Activated CD4-positive, alpha-beta T cell treated with anti-CD3 and anti-CD28 coated beads for 24 hours (primary cell): ENCODE measurements around the gene COL9A2.
A peak's percentile ranks its signal among the peaks of the same experiment; 100 is the strongest.
"Not testable (repeated sequence)": the region's sequence is repeated elsewhere in the genome, so short reads cannot be mapped to it uniquely, and the experiment has no call there.

Source experiments
- DNase-seq, 2 donors: peaks; one replicate each; pipeline ENCODE4 v3.0.0-alpha.2; 2020; ENCODE audit warnings: low read depth in 2 of 2

COL9A2 gene

DNA sequence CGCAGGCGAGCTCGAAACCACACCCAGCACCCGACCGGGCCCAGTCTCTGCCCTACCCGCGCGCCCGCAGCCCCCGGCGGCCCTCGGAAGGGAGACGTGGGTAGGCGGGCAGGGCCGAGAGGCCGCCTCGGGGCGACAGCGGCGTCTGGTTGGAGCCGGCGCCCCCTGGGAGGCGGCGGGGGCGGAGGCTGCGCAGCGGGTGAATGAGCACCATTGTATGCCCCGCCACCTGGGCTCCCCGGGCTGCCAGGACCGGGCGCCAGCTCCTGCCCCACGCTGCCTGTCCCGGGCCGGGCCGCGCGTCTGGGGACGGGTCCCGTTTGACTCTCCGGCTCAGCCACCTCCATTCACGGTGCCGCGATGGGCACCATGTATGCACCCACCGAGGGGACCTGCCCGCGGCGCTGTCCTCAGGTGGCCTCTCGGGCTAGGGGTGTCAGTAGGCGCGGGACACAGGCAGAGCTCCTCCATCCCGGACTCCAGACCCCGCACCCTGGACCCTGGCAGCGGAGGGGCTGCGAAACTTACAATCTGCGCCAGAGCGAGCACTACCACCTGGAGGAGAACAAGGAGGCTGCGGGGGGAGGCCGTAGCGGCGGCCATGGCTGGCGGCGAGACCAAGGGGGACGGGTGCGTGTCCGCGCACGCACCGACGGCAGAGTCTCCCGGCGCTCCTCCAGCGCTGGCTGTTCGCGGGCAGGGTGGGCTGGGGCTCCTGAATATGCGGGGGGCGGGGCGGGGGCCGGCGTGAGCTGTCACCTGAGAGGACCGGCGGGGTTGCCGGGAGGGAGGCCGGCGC, at the start of gene COL9A2:
Gene COL9A2, minus strand, starts transcription at position 692 of the 799 bp plus-strand sequence. Its CDS starts 89 bp downstream, at position 603.
- peak; percentile 16 to 43 for DNase-seq

DNA sequence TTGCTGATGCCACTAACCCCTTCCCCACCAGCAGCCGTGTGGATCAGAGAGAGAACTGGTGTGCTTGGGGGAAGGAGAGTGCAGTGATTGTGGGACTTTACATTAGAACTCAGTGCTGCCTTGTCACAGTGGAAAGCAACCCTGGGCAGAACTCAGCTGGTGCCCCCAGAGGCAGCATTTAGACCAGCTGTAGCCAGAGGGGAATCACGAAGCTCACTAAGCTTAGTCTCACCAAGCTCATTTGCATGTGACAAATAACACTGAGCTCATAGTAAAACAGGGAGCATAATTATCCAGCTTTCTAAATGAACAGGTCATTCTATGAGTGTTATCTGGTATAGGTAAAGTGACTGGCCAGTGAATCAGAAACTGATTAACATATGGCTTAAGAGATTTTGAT, 46.6 kb upstream of the COL9A2 start:
- DNase-seq: no peak

DNA sequence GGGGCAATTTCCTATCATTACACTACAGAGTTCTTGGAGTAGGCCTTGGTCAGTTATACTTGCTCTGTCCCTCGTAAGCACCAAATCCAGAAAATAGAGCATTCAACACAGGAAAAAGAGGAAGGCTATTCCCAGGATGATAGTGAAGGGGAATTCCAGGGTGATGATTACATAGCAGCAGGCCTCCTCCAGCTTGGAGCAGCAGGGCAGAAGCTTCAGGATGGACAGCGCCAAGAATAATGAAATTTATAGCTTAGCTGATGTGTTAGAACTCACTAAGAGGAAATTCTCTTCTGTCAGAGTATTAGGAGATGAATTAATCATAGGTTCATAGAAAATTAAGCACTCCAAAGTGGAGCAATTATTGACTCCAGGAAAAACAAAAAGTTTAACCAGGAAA, 45.6 kb upstream of the COL9A2 start:
- no peak for DNase-seq

DNA sequence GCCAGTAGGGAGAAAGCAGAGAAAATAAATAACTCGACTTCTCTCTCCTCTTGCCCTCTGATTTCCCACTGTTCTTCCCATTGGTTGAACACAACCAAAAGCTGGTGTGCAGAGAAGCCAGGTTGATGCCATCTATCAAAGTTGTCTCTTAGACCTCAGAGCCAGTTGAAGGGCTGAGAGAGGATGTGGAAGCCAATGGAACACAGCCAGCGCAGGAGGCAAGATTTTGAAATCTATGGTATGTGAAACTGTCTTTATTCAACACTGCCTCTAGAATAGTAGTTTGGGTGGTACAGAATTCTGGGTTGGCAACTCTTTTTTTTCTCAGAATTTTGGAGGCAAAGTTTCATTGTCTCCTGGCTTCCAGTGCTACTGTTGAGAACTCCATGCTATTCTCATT, 45.1 kb upstream of the COL9A2 start:
- DNase-seq: no peak

DNA sequence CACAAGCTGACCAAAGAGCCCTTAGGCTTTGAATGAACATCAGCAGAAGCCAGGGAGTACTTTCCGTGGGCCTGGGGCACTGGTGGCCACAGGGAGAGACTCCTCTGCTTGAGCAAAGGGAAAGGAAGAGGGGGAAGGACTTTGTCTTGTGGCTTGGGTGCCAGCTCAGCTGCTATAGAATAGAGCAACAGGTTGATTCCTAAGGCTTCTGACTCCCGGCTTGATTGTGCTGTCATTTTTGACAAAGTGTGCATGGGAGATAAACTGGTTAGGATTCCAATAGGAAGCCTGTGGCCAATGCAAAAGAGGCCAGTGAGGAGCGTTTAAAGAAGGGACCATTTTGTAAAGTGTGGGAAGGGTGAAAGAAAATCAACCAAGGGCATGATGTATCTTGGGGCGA, 44.6 kb upstream of the COL9A2 start:
- DNase-seq: no peak

DNA sequence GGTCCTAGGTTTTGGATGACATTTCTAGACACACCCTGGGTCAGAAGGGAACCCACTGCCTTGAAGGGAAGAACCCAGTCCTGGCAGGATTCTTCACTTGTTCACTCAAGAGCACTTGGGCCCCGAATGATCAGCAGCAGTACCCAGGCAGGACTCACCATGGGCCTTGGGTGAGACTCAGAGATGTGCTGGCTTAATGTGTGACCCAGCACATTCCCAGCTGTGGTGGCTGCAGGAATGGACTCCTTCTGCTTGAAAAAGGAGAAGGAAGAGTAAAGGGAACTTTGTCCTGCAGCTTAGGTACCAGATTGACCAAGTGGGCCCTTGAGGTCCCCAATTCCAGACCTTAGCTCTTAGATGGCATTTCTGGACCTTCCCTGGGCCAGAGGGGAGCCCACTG, 44.1 kb upstream of the COL9A2 start:
- no peak for DNase-seq

DNA sequence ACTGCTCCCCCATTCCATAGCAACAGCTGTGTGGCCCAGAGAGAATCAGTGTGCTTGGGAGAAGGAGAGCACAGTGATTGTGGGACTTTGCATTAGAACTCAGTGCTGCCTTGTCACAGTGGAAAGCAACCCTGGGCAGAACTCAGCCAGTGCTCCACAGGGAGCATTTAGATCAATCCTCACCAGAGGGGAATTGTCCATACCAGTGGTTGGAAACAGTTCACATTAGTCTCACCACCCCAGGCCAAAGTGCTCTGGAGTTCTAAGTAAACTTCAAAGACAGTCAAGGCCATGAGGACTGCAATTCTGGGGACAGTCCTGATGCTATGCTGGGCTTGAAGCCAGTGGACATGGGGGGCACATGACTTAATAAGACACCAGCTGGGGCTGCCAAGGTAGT, 43.5 kb upstream of the COL9A2 start:
- DNase-seq: no peak

DNA sequence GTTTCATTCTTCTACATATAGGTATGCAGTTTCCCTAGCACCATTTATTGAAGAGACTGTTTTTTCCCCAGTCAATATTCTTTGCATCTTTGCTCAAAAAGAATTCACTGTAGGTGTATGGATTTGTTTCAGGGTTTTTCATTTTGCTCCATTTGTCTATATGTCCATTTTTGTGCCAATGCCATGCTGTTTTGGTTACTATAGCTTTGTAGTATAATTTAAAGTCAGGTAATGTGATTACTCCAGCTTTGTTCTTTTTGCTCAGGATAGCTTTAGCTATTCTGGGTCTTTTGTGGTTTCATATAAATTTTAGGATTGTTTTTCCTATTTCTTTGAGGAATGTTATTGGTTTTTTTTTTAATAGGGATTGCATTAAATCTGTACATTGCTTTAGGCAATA, 40.5 kb upstream of the COL9A2 start:
- no peak for DNase-seq

DNA sequence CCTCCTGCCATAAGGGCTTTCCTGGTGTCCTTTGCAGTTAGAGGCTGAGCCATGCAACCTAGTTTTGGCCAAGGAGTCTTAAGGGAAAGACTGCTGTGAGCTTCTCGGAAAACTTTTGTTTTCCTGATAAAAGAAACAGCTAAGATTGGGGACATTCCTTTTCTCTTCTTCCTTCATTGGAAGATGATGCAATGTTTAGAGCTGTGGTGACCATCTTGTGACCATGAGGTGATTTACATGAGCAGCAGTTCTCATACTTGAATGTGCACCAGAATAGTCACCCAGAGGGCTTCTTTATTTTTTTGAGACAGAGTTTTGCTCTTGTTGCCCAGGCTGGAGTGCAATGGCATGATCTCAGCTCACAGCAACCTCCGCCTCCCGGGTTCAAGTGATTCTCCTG, 36.0 kb upstream of the COL9A2 start:
- no peak for DNase-seq

DNA sequence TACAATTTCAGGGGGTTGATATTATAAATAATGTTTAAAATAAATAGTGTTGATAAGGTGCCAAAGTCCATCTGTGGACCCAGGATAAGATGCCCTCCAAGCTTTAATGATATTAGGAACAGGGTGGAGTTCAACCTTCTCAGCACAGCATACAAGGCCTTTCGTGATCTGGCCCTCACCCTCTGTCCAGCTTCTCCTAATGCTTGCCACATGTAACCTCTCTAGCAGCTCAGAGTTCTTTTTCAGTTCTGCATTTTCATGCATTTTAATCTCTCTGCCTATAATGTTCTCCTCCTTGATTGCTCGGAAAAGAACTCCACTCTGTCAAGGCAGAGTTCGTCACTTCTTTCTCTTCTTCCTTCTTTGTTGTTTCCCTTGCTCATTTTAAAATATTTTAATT, 35.0 kb upstream of the COL9A2 start:
- no peak for DNase-seq

DNA sequence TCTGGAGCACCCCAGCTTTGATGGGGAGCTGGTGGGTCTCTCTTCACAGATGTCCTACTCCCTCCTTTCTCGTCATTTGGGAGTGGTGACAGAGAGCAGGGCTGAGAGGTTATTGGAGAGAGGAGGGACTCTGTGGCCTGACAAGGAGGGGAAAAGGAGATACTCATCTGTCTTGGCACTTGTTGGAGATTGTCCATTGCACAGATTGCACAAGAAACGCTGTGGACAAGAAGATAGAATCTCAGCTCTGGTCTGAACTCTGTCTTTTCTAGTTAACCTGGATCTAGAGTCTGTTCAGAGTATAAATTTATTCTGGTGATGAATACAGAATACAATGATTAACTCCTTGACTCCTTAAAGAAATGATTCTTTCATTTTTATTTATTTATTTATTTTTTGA, 34.0 kb upstream of the COL9A2 start:
- no peak for DNase-seq

DNA sequence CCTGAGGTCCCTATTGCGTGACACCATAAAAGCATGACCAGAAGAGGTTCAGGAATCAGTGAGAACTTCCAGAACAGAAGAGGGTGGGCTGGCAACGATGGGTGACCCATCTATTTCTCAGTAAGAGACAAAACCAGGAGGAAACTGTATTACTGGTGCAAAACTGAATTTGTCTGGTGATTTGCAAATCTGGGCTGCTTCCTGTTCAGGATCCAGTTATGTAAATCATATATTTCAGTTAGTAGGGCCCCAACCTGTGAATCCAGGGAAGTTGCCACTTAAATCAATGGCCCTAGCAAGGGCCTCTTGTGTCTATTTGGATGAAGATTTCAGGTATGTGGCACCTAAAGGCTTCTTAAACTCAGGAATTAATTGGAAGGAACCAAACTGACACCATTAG, 33.3 kb upstream of the COL9A2 start:
- DNase-seq: no peak

DNA sequence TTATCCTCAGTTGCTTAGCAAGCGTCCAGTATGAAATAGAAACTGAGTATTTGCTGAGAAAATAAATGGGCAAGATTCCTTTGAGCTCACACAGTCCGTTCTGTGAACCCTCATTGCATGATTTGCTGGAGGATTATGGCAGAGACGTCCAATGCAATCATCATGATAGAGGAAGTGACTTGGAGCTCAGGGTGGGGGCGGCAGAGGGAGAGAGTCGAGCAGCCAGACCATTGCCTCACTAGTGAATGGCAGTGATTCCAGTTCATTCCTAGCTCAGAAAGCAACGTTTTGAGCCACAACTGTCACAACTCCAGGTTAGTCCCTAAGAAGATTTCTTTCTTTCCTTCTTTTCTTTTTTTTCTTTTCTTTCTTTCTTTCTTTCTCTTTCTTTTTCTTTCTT, 27.5 kb upstream of the COL9A2 start:
- no peak for DNase-seq

DNA sequence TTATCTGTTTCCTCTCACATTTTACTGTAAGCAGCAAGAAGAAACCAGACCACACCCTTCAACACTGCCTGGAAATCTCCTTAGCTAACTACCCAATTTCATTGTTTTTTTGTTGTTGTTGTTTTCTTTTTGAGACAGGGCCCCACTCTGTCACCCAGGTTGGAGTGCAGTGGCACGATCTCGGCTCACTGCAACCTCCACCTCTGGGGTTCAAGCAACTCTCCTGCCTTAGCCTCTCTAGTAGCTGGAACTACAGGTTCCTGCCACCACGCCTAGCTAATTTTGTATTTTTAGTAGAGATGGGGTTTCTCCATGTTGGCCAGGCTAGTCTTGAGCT, 25.3 kb upstream of the COL9A2 start:
- DNase-seq: not testable (repeated sequence)

DNA sequence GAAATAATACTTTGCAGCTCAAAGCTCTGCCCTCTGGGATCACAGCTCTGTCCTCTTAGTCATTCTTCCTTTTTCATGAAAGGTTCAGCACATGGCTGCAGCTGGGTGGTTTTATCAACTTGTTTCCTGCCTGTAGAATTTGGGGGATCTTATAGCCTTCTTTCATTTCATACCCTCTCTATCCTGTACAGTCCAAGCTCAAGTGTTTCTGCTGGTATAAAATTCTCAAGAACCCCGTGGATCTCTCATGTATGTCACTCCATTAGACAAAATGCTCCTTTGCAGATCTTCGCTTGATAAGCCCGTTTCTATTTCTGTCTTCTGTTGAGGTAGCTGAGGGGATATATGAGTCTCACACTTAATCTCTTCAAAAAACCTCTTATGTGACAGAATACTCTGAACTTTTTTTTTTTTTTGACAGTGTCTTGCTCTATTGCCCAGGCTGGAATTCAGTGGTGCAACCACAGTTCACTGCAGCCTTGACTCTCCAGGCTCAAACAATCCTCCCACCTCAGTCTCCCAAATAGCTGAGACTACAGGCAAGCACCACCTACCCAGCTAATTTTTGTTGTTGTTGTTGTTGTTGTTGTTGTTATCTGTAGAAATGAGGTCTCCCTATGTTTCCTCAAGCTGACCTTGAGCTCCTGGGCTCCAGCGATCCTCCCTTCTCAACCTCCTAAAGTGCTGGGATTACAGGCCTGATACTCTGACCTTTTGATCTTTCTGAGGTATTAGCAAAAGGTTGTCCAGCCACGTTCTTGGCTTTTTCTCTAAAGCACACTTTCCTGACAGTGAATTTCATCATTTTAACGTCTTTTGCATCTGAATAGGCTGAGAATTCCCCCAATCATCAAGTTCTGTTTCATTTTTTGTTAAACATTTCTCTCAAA, 24.6 kb upstream of the COL9A2 start:
- no peak for DNase-seq

DNA sequence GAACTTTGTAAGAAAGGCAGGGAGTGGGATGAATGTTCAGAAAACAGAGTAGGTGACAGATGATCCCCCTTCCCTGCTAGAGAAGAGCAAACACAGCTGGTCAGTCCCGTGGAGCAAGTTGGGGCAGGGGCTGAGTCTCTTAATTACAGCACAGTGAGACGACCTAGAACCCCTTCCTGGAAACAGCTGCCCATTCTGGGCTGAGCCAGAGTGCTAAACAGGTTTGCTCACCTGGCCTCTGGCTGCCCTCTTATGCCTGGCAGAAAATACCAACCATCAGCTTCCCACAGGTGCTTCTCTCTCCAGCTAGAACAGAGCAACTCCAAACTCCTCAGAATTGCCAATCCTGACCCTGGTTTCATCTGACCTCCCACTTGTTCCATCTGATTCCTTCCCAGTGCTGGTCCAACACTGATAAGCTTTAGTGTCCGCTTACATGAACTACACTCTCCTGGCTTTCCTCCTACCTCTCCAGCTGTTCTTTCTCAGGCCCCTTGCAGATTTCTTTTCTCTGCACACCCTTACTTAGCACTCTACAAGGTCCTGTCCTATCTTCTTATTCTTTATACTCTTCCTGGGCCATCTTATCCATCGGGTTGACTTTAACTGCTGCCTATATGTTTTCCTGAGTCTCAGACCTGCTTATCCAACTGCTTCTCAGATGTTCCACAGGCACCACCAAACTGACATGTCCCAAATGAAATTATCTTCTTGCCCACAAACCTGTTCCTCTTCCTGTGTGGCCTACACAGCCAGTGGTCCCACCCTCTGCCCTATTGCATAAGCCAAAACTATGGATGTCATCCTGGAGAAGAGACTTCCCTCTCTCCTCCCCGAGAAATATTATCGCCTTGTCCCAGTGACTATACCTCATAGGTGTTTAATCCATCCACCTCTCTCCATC, 22.6 kb upstream of the COL9A2 start:
- no peak for DNase-seq

DNA sequence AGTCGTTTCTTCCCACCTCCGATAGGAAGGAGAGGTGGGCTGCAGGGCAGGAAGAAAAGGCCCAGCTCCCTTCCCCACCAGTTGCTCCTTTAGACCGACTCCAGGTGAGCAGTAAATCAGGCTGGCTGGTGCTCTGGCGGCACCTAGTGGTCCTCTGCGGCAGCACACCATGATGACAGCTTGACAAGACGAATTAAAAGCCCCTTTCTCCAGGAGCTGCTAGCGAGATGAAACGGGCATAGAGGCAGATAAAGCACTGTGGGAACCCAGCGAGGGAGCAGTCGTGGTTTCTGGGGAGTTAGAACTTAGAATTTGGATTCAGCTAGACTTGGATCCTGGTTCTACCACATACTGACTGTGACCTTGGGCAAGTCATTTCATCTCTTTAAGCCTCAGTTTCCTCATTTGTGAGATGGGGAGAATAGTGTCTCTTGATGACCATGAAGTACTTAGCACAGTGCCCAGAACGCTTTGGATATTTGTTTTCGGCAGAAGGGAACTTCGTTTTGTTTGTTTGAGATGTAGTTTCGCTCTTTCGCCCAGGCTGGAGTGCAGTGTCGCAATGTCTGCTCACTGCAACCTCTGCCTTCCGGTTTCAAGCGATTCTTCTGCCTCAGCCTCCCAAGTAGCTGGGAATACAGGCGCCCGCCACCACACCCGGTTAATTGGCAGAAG, 21.8 kb upstream of the COL9A2 start:
- DNase-seq: peak; percentile 84 to 87

DNA sequence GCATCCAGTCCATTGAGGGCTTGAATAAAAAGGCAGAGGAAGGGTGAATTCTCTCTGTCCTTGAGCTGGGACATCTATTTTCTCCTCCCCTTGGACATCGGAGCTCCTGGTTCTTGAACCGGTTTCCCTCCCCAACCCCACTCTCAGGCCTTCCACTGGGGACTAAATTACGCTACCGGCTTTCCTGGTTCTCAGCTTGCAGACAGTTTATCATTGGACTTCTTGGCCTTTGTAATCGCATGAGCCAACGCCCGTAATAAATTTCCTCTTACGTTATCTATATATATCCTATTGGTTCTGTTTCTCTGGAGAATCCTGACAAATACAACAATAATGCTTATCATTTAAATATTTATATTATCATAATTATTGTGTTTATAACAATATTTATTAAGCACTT, 20.4 kb upstream of the COL9A2 start:
- DNase-seq: no peak

DNA sequence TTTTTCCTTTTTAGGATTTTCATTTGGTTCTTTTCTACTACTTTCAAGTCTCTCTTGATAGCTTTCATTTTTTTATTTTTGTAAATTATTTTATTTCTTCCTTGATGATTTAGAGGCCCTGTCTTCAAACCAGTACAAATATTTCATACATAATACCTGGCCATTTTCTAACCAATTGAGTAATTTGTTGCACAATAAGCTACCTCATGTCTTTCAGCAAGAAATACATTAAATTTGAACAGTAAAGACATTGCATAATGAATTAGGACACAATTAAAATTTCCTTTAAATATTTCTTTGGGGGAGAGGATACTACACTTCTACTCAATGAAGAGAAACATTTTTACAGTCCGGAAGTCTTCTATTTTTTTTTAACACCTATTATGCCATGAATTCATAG, 15.6 kb upstream of the COL9A2 start:
- DNase-seq: no peak

DNA sequence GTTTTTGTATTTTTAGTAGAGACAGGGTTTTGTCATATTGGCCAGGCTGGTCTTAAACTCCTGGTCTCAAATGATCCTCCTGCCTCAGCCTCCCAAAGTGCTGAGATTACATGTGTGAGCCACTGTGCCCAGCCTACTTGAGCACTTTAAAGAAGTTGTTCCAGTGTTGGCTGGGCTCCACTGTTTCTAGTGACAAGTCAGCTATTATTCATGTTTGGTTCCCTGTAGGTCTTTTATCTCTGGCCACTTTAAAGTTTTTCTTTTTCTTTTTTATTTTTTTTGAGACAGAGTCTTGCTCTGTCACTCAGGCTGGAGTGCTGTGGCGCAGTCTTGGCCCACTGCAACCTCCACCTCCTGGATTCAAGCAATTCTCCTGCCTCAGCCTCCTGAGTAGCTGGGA, 14.3 kb upstream of the COL9A2 start:
- not testable (repeated sequence) for DNase-seq

DNA sequence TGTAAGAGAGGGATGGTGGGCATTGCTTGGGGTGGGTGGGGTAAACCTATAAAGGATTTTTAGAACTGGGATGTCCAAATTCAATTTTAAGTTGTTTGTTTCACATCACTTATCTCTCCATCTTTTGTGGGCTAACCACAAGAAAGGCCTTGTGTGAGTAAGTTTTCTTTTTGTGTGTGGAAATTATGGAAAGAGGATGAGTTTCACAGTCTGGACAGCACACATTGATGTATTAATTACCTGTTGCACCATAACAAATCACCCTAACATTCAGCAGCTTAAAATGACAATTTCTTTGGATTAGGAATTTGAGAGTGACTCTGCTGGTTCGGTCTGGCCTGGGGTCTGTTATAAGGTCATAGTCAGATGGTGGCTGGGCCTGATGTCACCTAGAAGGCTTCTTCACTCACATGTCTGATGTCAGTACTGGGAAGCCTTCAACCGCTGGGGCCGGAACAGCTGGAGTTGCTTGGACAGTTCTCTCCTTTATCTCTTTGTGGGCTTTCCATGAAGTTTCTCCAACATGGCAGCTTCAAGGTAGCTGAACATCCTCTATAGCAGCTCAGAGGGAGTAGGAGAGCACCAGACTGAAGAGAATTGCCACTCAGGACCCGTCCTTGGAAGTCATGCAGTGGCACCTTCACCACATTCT, 2.0 kb upstream of the COL9A2 start:
- DNase-seq: no peak
